ENCODE measurements around the gene MYBPHL. TPM values are rescaled to one million over a fixed set of nuclear protein-coding genes. Genes with fewer than 3 reads are reported as not detected.

MYBPHL gene
- total RNA-seq, 1 experiment from 2014 or later: not detected

GRCh38 chr1:109262231-109263055, 44.4 kb downstream of the MYBPHL start:
- Histone ChIP-seq H3K27ac (no peak overlapping the region), H3K9me3 (replicated peaks) (0 out of 2 replicates have a peak, but pooled peaks cover 3% of the 10 kb centered on the region), H3K4me1 (replicated peaks) (no peaks in the 10 kb centered on the region), H3K27me3 (replicated peaks) (no peaks in the 10 kb centered on the region), H3K4me3 (no peak overlapping the region), H3K36me3 (no peaks in the 10 kb centered on the region)
- no peak for DNase-seq (ENCODE audit: low read depth in 1 of 2, low spot score in 2 of 2)

- Histone ChIP-seq H3K27ac (no peak overlapping the region), H3K4me1 (replicated peaks) (no peaks in the 10 kb centered on the region), H3K27me3 (replicated peaks) (no peaks in the 10 kb centered on the region), H3K9me3 (replicated peaks) (0 out of 2 replicates have a peak, but pooled peaks cover 3% of the 10 kb centered on the region), H3K4me3 (no peak overlapping the region), H3K36me3 (no peaks in the 10 kb centered on the region)
- DNase-seq (ENCODE audit: low read depth in 1 of 2, low spot score in 2 of 2): no peak
These were observed 45.2 kb downstream of the MYBPHL start for GRCh38 chr1:109261578-109261977.

GRCh38 chr1:109261006-109261405, 45.8 kb downstream of the MYBPHL start:
- Histone ChIP-seq H3K27me3 (replicated peaks) (no peaks in the 10 kb centered on the region), H3K4me3 (no peak overlapping the region), H3K36me3 (no peaks in the 10 kb centered on the region), H3K4me1 (replicated peaks) (no peaks in the 10 kb centered on the region), H3K27ac (no peak overlapping the region), H3K9me3 (replicated peaks) (0 out of 2 replicates have a peak, but pooled peaks cover 3% of the 10 kb centered on the region)
- no peak for DNase-seq (ENCODE audit: low read depth in 1 of 2, low spot score in 2 of 2)

- H3K36me3 ChIP-seq: no peaks in the 10 kb centered on the region
- H3K27ac ChIP-seq: no peak overlapping the region
- no peaks in the 10 kb centered on the region for H3K4me1 ChIP-seq (replicated peaks)
- no peak overlapping the region for H3K4me3 ChIP-seq
- DNase-seq (ENCODE audit: low read depth in 1 of 2, low spot score in 2 of 2): no peak
- 0 out of 2 replicates have a peak, but pooled peaks cover 3% of the 10 kb centered on the region for H3K9me3 ChIP-seq (replicated peaks)
- H3K27me3 ChIP-seq (replicated peaks): no peaks in the 10 kb centered on the region
These were observed 46.9 kb downstream of the MYBPHL start for GRCh38 chr1:109259674-109260557.

- H3K9me3 ChIP-seq (replicated peaks): 0 out of 2 replicates have a peak, but pooled peaks cover 3% of the 10 kb centered on the region
- no peak for DNase-seq (ENCODE audit: low read depth in 1 of 2, low spot score in 2 of 2)
- H3K36me3 ChIP-seq: no peaks in the 10 kb centered on the region
- H3K4me1 ChIP-seq (replicated peaks): peaks cover 7% of the 10 kb centered on the region
- H3K27me3 ChIP-seq (replicated peaks): no peaks in the 10 kb centered on the region
- H3K4me3 ChIP-seq: no peak overlapping the region
- H3K27ac ChIP-seq: no peak overlapping the region
These were observed 48.0 kb downstream of the MYBPHL start for GRCh38 chr1:109258481-109259466.

- no peaks in the 10 kb centered on the region for H3K9me3 ChIP-seq (replicated peaks)
- no peaks in the 10 kb centered on the region for H3K36me3 ChIP-seq
- H3K27ac ChIP-seq: no peak overlapping the region
- H3K4me1 ChIP-seq (replicated peaks): peaks cover 11% of the 10 kb centered on the region
- H3K4me3 ChIP-seq: no peak overlapping the region
- no peaks in the 10 kb centered on the region for H3K27me3 ChIP-seq (replicated peaks)
- DNase-seq (ENCODE audit: low read depth in 1 of 2, low spot score in 2 of 2): no peak
These were observed 49.0 kb downstream of the MYBPHL start for GRCh38 chr1:109257682-109258421.

GRCh38 chr1:109256971-109257681, 49.7 kb downstream of the MYBPHL start:
- Histone ChIP-seq H3K27ac (no peak overlapping the region), H3K4me3 (no peak overlapping the region), H3K4me1 (replicated peaks) (peaks cover 11% of the 10 kb centered on the region), H3K27me3 (replicated peaks) (no peaks in the 10 kb centered on the region), H3K36me3 (no peaks in the 10 kb centered on the region), H3K9me3 (replicated peaks) (no peaks in the 10 kb centered on the region)
- no peak for DNase-seq (ENCODE audit: low read depth in 1 of 2, low spot score in 2 of 2)

- no peaks in the 10 kb centered on the region for H3K27me3 ChIP-seq (replicated peaks)
- H3K36me3 ChIP-seq: no peaks in the 10 kb centered on the region
- no peak for DNase-seq (ENCODE audit: low read depth in 1 of 2, low spot score in 2 of 2)
- H3K4me3 ChIP-seq: no peak overlapping the region
- H3K4me1 ChIP-seq (replicated peaks): peaks cover 11% of the 10 kb centered on the region
- no peaks in the 10 kb centered on the region for H3K9me3 ChIP-seq (replicated peaks)
- no peak overlapping the region for H3K27ac ChIP-seq
These were observed 50.7 kb downstream of the MYBPHL start for GRCh38 chr1:109256085-109256484.

- no peaks in the 10 kb centered on the region for H3K9me3 ChIP-seq (replicated peaks)
- no peak overlapping the region for H3K27ac ChIP-seq
- H3K36me3 ChIP-seq: no peaks in the 10 kb centered on the region
- no peaks in the 10 kb centered on the region for H3K27me3 ChIP-seq (replicated peaks)
- peaks cover 11% of the 10 kb centered on the region for H3K4me1 ChIP-seq (replicated peaks)
- no peak overlapping the region for H3K4me3 ChIP-seq
- no peak for DNase-seq (ENCODE audit: low read depth in 1 of 2, low spot score in 2 of 2)
These were observed 51.1 kb downstream of the MYBPHL start for GRCh38 chr1:109255678-109256077.

- no peaks in the 10 kb centered on the region for H3K9me3 ChIP-seq (replicated peaks)
- peaks cover 5% of the 10 kb centered on the region for H3K27me3 ChIP-seq (replicated peaks)
- H3K4me1 ChIP-seq (replicated peaks): peaks cover 12% of the 10 kb centered on the region
- no peak overlapping the region for H3K4me3 ChIP-seq
- no peaks in the 10 kb centered on the region for H3K36me3 ChIP-seq
- DNase-seq (ENCODE audit: low read depth in 1 of 2, low spot score in 2 of 2): no peak
- H3K27ac ChIP-seq: no peak overlapping the region
These were observed 51.6 kb downstream of the MYBPHL start for GRCh38 chr1:109255097-109255651.

GRCh38 chr1:109254621-109255096, 52.2 kb downstream of the MYBPHL start:
- Histone ChIP-seq H3K27ac (no peak overlapping the region), H3K9me3 (replicated peaks) (no peaks in the 10 kb centered on the region)

More at GRCh38 chr1:109254621-109255096, 52.2 kb downstream of the MYBPHL start:
- DNase-seq (ENCODE audit: low read depth in 1 of 2, low spot score in 2 of 2): no peak
- Histone ChIP-seq H3K4me1 (replicated peaks) (peaks cover 17% of the 10 kb centered on the region), H3K27me3 (replicated peaks) (peaks cover 10% of the 10 kb centered on the region), H3K4me3 (no peak overlapping the region), H3K36me3 (peaks cover 2% of the 10 kb centered on the region; the same call in 1 of the 2 replicates)

Data from SJSA1 (cell line).